ENCODE measurements around the gene GPR132.

DNA sequence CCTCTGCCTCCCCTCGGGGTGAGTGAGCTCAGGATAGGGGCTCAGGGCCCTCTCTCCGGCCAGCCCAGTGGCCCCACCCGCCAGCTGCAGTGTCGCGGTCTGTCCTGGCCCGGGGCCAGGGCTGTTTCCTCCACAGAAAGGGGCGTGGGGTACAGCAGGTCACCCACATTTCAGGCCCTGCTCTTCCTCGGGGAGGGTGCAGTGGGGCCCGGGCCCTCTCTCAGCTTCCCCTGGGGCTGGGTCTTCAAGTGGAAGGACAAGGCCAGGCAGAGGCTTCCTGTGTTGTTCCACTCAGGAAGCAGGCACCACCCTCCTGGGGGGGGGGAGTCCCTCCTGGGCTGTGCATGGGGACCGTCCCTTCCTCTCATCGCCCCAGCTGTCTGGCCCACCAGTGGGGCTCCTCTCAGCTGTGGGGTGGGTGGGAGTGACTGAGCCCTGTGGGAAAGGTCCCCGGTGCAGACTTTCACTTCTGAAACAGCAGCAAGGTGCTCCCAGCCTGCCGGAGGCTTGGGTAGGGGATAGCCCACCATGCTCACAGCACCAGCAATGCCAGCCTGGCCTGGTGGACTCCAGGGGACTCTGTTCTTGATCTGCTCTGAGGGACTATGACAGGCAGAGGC is 3.7 kb downstream of the GPR132 start:
- no peak for TF ChIP-seq CTCF (conservative IDR thresholded peaks at IDR 0.05)
- no peak for TF ChIP-seq EZH2 (IDR thresholded peaks at IDR 0.05; ENCODE audit: low read depth)

Data from PC-9 (cell line).